Diencephalon (tissue), 1 donor: ENCODE results near the gene BSX. TPM values are rescaled to one million over a fixed set of nuclear protein-coding genes. Genes with fewer than 3 reads are reported as not detected.

ENCODE experiments used
- total RNA-seq: library from RNA; depleted of rRNA; stranded (reverse); fragments of >200 nt; gene quantifications from one replicate; pipeline ENCODE4 v1.2.3, GENCODE V29; 2014

BSX gene
- 0.69 TPM for total RNA-seq

DNA sequence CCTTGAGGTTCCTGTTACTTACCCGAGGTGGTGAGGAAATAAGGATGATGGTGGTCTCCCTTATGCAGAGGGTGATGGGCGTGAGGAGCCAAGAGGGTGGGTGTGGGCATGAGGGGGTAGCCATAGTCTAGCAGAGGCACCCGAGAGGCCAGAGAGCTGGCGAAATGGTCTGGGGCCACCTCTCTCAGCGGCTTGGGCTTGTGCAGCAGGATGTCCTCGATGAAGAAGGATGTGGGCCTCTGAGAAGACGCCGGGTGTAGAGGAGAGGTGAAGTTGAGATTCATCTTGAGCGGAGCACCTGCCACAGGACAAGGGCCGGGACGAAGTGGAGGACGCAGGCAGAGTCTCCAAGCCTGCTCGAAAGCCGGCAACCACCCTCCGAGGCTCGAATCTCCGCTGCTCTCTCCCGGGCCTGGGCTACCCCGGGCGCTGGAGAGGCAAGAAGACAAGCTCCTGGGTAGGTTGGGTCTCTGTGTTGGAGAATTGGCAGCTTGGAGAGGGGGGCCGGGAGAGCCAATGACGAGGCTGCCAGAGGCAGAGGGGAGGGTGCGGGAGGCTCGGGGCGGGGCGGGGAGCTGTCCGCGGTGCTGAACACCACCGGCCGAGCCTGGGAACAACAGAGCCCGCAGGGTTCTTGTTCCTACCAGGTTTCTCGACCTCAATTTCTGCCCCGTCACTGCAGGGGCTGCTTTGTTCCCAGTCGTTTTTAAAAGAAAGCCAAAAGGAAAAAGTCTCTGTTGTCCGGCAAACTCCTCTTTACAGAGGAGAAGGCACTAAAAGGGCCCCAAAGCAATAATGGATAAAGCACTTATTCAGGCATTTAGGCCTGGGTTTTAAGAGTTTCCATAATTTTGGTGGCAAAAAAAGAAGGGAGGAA is at the start of gene BSX:
TSS of gene BSX (minus strand) at position 447 of the 877 bp plus-strand sequence. CDS start at position 284, 163 bp downstream.

Other genes with a start within 250 kb of the BSX start
- 0.46 TPM for gene CRTAM, start 143.3 kb downstream of the BSX start, total RNA-seq
- 15.5 TPM for gene JHY, start 99.1 kb downstream of the BSX start, total RNA-seq
- gene HSPA8, start 80.3 kb upstream of the BSX start, total RNA-seq, result 4,037 TPM
- gene CLMP, start 213.4 kb upstream of the BSX start, total RNA-seq, result 42.0 TPM